ENCODE measurements around the gene SUOX. TPM values are rescaled to one million over a fixed set of nuclear protein-coding genes. Genes with fewer than 3 reads are reported as not detected.

SUOX gene
- total RNA-seq, 1 donor from 2014 or later, result 44.8 TPM

DNA sequence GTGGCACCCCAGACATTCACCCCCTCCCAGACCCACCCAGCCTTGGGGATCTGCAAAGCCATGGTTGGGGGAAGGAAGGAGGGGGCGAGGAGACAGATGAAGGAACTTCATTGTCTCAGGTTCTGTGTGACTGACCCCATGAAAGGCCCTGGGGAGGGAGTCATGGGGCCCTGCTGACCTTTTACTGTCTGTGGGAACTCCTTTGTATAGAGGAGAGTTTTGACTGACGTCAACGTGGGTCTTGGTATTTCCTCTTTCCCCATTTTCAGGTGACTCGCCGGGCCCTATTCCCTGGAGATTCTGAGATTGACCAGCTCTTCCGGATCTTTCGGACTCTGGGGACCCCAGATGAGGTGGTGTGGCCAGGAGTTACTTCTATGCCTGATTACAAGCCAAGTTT lies 26.3 kb upstream of the SUOX start:
- H3K27ac Mint-ChIP-seq, result no peak overlapping the region
- no peak for DNase-seq (ENCODE audit: low spot score, unreplicated experiment)
- no peak overlapping the region for H3K4me3 Mint-ChIP-seq (ENCODE audit: low read depth)
- H3K36me3 Mint-ChIP-seq (ENCODE audit: insufficient read depth), result peaks cover 4% of the 10 kb centered on the region
- H3K4me1 Mint-ChIP-seq (ENCODE audit: low read depth), result peaks cover 25% of the 10 kb centered on the region
- H3K27me3 Mint-ChIP-seq, result no peaks in the 10 kb centered on the region
- H3K9me3 Mint-ChIP-seq (ENCODE audit: low read depth), result no peaks in the 10 kb centered on the region
- TF ChIP-seq, protein P1, sequence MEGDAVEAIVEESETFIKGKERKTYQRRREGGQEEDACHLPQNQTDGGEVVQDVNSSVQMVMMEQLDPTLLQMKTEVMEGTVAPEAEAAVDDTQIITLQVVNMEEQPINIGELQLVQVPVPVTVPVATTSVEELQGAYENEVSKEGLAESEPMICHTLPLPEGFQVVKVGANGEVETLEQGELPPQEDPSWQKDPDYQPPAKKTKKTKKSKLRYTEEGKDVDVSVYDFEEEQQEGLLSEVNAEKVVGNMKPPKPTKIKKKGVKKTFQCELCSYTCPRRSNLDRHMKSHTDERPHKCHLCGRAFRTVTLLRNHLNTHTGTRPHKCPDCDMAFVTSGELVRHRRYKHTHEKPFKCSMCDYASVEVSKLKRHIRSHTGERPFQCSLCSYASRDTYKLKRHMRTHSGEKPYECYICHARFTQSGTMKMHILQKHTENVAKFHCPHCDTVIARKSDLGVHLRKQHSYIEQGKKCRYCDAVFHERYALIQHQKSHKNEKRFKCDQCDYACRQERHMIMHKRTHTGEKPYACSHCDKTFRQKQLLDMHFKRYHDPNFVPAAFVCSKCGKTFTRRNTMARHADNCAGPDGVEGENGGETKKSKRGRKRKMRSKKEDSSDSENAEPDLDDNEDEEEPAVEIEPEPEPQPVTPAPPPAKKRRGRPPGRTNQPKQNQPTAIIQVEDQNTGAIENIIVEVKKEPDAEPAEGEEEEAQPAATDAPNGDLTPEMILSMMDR (IDR thresholded peaks at IDR 0.05; ENCODE audit: unreplicated experiment), result no peak

DNA sequence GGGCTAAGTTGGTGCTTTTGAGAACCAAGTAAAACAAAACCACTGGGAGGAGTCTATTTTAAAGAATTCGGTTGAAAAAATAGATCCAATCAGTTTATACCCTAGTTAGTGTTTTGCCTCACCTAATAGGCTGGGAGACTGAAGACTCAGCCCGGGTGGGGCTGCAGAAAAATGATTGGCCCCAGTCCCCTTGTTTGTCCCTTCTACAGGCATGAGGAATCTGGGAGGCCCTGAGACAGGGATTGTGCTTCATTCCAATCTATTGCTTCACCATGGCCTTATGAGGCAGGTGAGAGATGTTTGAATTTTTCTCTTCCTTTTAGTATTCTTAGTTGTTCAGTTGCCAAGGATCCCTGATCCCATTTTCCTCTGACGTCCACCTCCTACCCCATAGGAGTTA lies 25.0 kb upstream of the SUOX start:
- no peaks in the 10 kb centered on the region for H3K9me3 Mint-ChIP-seq (ENCODE audit: low read depth)
- DNase-seq (ENCODE audit: low spot score, unreplicated experiment), result no peak
- TF ChIP-seq, protein P1 (IDR thresholded peaks at IDR 0.05; ENCODE audit: unreplicated experiment), result no peak
- H3K27ac Mint-ChIP-seq, result no peak overlapping the region
- no peaks in the 10 kb centered on the region for H3K27me3 Mint-ChIP-seq
- H3K4me3 Mint-ChIP-seq (ENCODE audit: low read depth), result peak overlapping the region; percentile 16
- peaks cover 5% of the 10 kb centered on the region for H3K36me3 Mint-ChIP-seq (ENCODE audit: insufficient read depth)
- peaks cover 17% of the 10 kb centered on the region for H3K4me1 Mint-ChIP-seq (ENCODE audit: low read depth)

DNA sequence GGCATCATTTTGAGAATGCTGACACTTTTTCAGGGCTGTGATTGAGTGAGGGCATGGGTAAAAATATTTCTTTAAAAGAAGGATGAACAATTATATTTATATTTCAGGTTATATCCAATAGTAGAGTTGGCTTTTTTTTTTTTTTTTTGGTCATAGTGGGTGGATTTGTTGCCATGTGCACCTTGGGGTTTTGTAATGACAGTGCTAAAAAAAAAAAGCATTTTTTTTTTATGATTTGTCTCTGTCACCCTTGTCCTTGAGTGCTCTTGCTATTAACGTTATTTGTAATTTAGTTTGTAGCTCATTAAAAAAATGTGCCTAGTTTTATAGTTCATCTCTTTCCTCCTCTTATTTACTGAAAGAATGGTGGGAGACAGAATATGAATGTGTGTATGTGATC lies 24.6 kb upstream of the SUOX start:
- H3K27me3 Mint-ChIP-seq, result no peaks in the 10 kb centered on the region
- TF ChIP-seq, protein P1 (IDR thresholded peaks at IDR 0.05; ENCODE audit: unreplicated experiment), result no peak
- H3K27ac Mint-ChIP-seq, result no peak overlapping the region
- H3K4me1 Mint-ChIP-seq (ENCODE audit: low read depth), result peaks cover 15% of the 10 kb centered on the region
- H3K4me3 Mint-ChIP-seq (ENCODE audit: low read depth), result peak overlapping the region; percentile 16
- peaks cover 5% of the 10 kb centered on the region for H3K36me3 Mint-ChIP-seq (ENCODE audit: insufficient read depth)
- no peaks in the 10 kb centered on the region for H3K9me3 Mint-ChIP-seq (ENCODE audit: low read depth)
- no peak for DNase-seq (ENCODE audit: low spot score, unreplicated experiment)

DNA sequence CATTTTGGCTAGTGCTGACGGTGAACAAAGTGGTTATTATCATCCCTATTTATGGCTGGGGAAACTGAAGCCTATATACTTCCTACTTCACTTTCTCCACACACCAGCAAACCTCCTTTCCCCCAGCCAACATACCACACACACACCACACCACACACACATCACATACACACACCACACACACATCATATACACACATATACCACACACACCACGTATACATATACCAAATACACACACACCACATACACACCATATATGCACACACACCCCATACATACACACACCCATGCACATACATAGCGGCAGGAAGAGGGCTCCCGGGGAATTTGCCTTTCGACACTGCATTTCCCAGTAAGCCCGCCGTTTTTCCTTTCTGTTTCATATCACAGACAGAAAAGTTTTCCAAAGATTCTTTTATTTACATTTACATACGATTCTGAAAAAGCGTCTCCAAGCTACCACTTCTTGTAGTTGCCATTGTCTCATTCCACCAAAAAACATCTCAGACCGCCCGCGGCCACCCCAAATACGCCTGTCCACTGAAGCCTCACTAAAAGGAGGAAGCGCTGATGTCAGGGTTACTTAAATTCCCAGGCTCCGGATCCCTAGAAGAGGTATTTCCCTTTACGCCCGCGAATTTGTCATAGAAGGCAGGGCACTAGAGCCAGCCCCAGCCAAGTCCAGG lies 24.0 kb upstream of the SUOX start:
- H3K9me3 Mint-ChIP-seq (ENCODE audit: low read depth), result no peaks in the 10 kb centered on the region
- no peak overlapping the region for H3K4me3 Mint-ChIP-seq (ENCODE audit: low read depth)
- peaks cover 8% of the 10 kb centered on the region for H3K36me3 Mint-ChIP-seq (ENCODE audit: insufficient read depth)
- H3K4me1 Mint-ChIP-seq (ENCODE audit: low read depth), result peaks cover 9% of the 10 kb centered on the region
- no peak for DNase-seq (ENCODE audit: low spot score, unreplicated experiment)
- TF ChIP-seq, protein P1 (IDR thresholded peaks at IDR 0.05; ENCODE audit: unreplicated experiment), result no peak
- H3K27me3 Mint-ChIP-seq, result no peaks in the 10 kb centered on the region
- H3K27ac Mint-ChIP-seq, result no peak overlapping the region

DNA sequence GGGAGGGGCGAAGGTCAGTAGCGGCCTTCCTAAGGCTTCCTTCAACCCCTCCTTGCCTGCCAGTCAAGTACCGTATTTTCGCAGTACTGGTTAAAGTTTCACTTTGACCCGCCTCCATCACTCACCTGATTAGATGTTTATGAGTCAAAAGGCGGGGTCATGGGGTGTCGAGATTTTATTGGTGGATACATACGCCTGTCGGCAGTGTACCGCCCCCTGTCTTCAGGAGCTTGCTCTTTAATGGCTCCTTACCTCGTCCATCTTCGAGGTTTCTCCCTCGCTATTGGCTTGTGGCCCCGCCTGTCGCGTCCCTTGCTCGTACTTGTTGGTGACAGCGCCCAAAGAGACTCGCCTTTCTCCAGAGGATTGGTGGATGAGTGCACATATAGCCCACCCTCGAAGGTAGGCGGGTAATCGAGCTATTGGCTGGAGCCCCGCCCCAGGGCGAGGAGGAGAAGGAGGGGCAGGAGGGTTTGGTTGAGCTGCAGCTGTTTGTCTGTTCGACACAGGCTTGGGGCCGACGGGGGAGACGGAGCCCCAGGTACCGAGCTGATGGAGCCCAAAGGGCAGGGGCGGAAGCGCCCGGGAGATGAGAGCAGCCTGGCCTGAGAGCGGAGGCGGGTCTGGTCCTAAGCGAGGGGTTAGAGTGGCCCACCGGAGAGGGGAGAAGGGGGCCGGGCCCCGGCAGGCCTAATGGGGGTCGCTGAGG lies 23.3 kb upstream of the SUOX start, which contains the start of gene RAB5B:
Gene RAB5B (plus strand): TSS at position 480 of the 709 bp plus-strand sequence. CDS start 12,883 bp downstream, outside the sequence.
- Mint-ChIP-seq H3K36me3 (ENCODE audit: insufficient read depth) (peaks cover 11% of the 10 kb centered on the region), H3K4me3 (ENCODE audit: low read depth) (no peak within 1 kb of the TSS), H3K9me3 (ENCODE audit: low read depth) (no peaks in the 10 kb centered on the region)

More for the DNA sequence above, 23.3 kb upstream of the SUOX start, which contains the start of gene RAB5B:
- no peak within 1 kb of the TSS for H3K27ac Mint-ChIP-seq
- peaks cover 3% of the 10 kb centered on the region for H3K4me1 Mint-ChIP-seq (ENCODE audit: low read depth)
- DNase-seq (ENCODE audit: low spot score, unreplicated experiment), result peak; percentile 95
- H3K27me3 Mint-ChIP-seq, result no peaks in the 10 kb centered on the region
- TF ChIP-seq, protein P1 (IDR thresholded peaks at IDR 0.05; ENCODE audit: unreplicated experiment), result no peak

Data from progenitor cell of endocrine pancreas (in vitro differentiated cells).